Pancreas (tissue), 10 donors: ENCODE data around the gene MMS22L. TPM values are rescaled to one million over a fixed set of nuclear protein-coding genes. Genes with fewer than 3 reads are reported as not detected.

Experiments
- ATAC-seq, 4 donors: fragments of 200-7000 bp; cut with Tn5 transposase; one replicate each; pipeline versions ENCODE4 v1.8.0 to v1.9.1; 2020; ENCODE audit warnings: mild to moderate bottlenecking in 4 of 4, moderate library complexity in 4 of 4
- DNase-seq, 6 donors: peaks; one replicate each; pipeline ENCODE4 v3.0.0-alpha.2; 2020
- FAIRE-seq: peaks from 2 replicates; lab custom pipeline; 2012; peaks lifted over from hg19 to GRCh38; lab: Jason Lieb, UNC
- H3K27ac ChIP-seq, 4 donors: fragments of 200-600 bp; sonication (generic); 1 replicate in 3 of 4; 2 replicates in 1 of 4; pipeline versions ENCODE4 v1.5.0 to v1.8.0; 2020
- H3K27me3 ChIP-seq, 4 donors: fragments of 200-600 bp; one replicate each; pipeline ENCODE4 v1.8.0; 2021
- H3K36me3 ChIP-seq, 3 donors: fragments of 200-600 bp; sonication (generic) in 1 of 3; one replicate each; pipeline versions ENCODE4 v1.5.0 to v1.8.0; 2020 to 2021
- H3K4me1 ChIP-seq, 3 donors: fragments of 200-600 bp; one replicate each; pipeline ENCODE4 v1.8.0; 2021
- H3K4me3 ChIP-seq, 4 donors: fragments of 200-600 bp; sonication (generic) in 2 of 4; one replicate each; pipeline versions ENCODE4 v1.5.0 to v1.8.0; 2020 to 2021
- H3K9me3 ChIP-seq, 4 donors: fragments of 200-600 bp; one replicate each; pipeline ENCODE4 v1.8.0; 2021
- WGBS, 2 donors: extraction: QIAGEN DNeasy Blood & Tissue Kit; methylation state at CpG; one replicate each; pipeline ENCODE4 v1.1.7; 2013; 5-methylcytosine and 5-hydroxymethylcytosine counted together
- intact Hi-C, 3 donors: fragments of 100-400 bp; cut with DNase I; formaldehyde crosslinking; loops; one replicate each; pipeline versions ENCODE4 v1.11.1 to v1.14.2; 2022
- polyA plus RNA-seq, 2 donors: library from polyadenylated mRNA; stranded (reverse); fragments of 200-250 nt; gene quantifications; one replicate each; pipeline ENCODE4 v1.2.3, GENCODE V29; 2013
- total RNA-seq, 6 donors: library from RNA; stranded (reverse); fragmentation: NEBNext Ultra II Directional in 4 of 6; extraction: Animal tissue kit (Norgen Biotek cat#: 25700) in 4 of 6; gene quantifications; one replicate each; pipeline versions ENCODE4 v1.2.1 to v1.2.4, GENCODE V29; 2021 to 2023
- TF ChIP-seq, protein P1 (sequence below), 4 donors: fragments of 200-600 bp; sonication (generic) in 3 of 4; IDR thresholded peaks; one replicate each; pipeline versions ENCODE4 v1.5.0 to v1.8.0; 2021; ENCODE audit warnings: antibody characterized with exemption in 4 of 4
- donor health status: healthy with polysubstance abuse.
- donor health status: DM: no; HTN: no; CAD: no; lungs with moderate emphysema.
- donor health status: DM: no; HTN: no; CAD: no.
- donor health status: control.
- donor health status: control.
- donor health status: Bipolar disorder and iron deficiency.
- donor health status: DM: yes; HTN: yes; CAD: no.
- donor health status: DM: no; HTN: no; CAD: no.
- donor health status: DM: no; HTN: no; CAD: no.
- donor health status: DM: yes; HTN: yes; CAD: no.

The MMS22L gene
- total and polyA plus RNA-seq, 8 donors, result 0.84 to 5.0 (median 2.9) TPM

DNA sequence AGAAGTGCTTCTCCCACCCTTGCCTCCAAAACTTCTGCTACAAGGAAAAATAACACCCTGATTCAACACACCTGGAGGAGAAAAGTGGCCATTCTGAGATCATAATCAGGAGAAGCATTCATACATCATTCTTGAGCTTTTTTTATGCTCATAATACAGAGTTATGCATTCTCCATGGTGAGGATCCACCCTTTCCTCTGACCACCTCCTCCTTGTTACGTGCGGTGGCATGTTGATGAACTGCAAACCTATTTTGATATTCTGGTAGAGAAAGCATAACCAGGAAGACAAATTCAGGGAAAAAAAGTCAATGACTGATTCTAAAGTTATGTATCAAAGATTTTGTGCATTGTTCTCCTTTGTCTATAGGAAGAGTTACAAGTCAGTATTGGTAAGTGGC is 188.6 kb downstream of the MMS22L start:
- WGBS, 2 donors, result 96 to 99% methylated on average over 2 of the region's 2 CpGs
- FAIRE-seq (no peak), DNase-seq (no peak), ATAC-seq (no peak)
- intact Hi-C loops, result no loop called here
- H3K27me3 ChIP-seq, result no peaks in the 10 kb centered on the region
- no peak overlapping the region for H3K4me3 ChIP-seq
- H3K36me3 ChIP-seq, result no peaks in the 10 kb centered on the region
- no peaks in the 10 kb centered on the region for H3K9me3 ChIP-seq
- TF ChIP-seq, protein P1, sequence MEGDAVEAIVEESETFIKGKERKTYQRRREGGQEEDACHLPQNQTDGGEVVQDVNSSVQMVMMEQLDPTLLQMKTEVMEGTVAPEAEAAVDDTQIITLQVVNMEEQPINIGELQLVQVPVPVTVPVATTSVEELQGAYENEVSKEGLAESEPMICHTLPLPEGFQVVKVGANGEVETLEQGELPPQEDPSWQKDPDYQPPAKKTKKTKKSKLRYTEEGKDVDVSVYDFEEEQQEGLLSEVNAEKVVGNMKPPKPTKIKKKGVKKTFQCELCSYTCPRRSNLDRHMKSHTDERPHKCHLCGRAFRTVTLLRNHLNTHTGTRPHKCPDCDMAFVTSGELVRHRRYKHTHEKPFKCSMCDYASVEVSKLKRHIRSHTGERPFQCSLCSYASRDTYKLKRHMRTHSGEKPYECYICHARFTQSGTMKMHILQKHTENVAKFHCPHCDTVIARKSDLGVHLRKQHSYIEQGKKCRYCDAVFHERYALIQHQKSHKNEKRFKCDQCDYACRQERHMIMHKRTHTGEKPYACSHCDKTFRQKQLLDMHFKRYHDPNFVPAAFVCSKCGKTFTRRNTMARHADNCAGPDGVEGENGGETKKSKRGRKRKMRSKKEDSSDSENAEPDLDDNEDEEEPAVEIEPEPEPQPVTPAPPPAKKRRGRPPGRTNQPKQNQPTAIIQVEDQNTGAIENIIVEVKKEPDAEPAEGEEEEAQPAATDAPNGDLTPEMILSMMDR (IDR thresholded peaks at IDR 0.05), result no peak
- no peaks in the 10 kb centered on the region for H3K4me1 ChIP-seq
- no peak overlapping the region for H3K27ac ChIP-seq

DNA sequence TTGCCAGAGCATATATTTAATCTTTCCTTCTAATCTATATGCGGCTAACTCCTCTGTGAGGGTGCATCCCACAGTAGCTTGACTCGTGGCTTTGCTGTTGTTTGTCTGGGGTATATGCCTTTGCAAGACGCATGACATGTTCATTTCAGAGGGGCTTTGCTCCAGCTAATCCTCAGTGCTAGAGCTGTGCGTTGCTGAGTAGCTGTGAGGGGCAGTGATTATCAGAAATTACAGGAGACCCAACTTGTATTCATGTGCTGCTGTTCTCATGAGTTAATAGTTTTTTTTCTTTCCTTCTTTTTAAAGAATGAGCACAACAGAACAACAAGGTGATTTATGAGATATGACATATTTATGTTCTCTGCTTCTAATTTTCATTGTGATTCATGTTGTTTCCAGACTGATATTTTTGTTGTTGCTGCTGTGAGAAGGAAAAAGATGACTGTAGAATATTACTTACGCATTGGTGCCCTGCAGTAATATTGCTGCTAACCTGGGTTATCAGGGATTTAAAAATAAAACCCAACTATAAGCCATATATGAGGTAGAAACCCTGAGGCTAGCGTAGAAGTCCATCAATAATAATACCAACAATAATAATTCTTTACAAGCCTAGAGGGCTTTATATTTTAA is 190.2 kb downstream of the MMS22L start:
- Histone ChIP-seq H3K27ac (no peak overlapping the region), H3K27me3 (no peaks in the 10 kb centered on the region), H3K4me3 (no peak overlapping the region), H3K36me3 (no peaks in the 10 kb centered on the region), H3K9me3 (no peaks in the 10 kb centered on the region), H3K4me1 (no peaks in the 10 kb centered on the region)
- DNase-seq (no peak), FAIRE-seq (no peak), ATAC-seq (no peak)
- TF ChIP-seq, protein P1 (IDR thresholded peaks at IDR 0.05), result no peak
- WGBS, 2 donors, result 68 to 84% methylated on average over 6 of the region's 6 CpGs
- intact Hi-C loops, result no loop called here
